H1 (cell line): ENCODE data around the gene CREB1. TPM values are rescaled to one million over a fixed set of nuclear protein-coding genes. Genes with fewer than 3 reads are reported as not detected.

ENCODE experiments used
- CTCF ChIA-PET: fragments of 300-600 bp; sonication (Branson Sonifier 250); formaldehyde crosslinking; loops from one replicate; lab custom pipeline; 2021; ENCODE audit not compliant: partially characterized antibody; lab: Charles Lee
- POLR2A ChIA-PET: fragments of 300-600 bp; sonication (Branson Sonifier 250); formaldehyde crosslinking; loops from one replicate; lab custom pipeline; 2021; ENCODE audit warnings: inconsistent platforms; ENCODE audit not compliant: partially characterized antibody; lab: Charles Lee
- DNase-seq, 2 experiments: peaks; one replicate each; pipeline versions ENCODE4 v3.0.0 to v3.0.0-alpha.2; 2010 to 2022; ENCODE audit warnings: low spot score in 2 of 2, low read depth in 1 of 2, mixed read lengths in 1 of 2
- FAIRE-seq: peaks from 2 replicates; lab custom pipeline; 2011; peaks lifted over from hg19 to GRCh38; lab: Jason Lieb, UNC
- H2AFZ ChIP-seq: 2 replicates; pipeline ENCODE4 v1.8.1; 2012; ENCODE audit warnings: low read length, inconsistent platforms
- H2AK5ac ChIP-seq: 2 replicates; pipeline ENCODE4 v1.6.1; 2013; ENCODE audit warnings: low read depth, low read length
- H2BK120ac ChIP-seq: replicated peaks from 2 replicates; pipeline ENCODE3; 2013; ENCODE audit warnings: low read depth, low read length, inconsistent platforms
- H2BK12ac ChIP-seq: 2 replicates; pipeline ENCODE4 v1.6.1; 2013; ENCODE audit warnings: low read depth, low read length
- H2BK15ac ChIP-seq: 2 replicates; pipeline ENCODE4 v1.6.1; 2013; ENCODE audit warnings: low read length
- H2BK20ac ChIP-seq: 2 replicates; pipeline ENCODE4 v1.6.1; 2013; ENCODE audit warnings: low read length
- H2BK5ac ChIP-seq: 2 replicates; pipeline ENCODE4 v1.6.1; 2013; ENCODE audit warnings: low read depth, low read length
- H3K14ac ChIP-seq: 2 replicates; pipeline ENCODE4 v1.6.1; 2013; ENCODE audit warnings: inconsistent platforms; ENCODE audit not compliant: insufficient read length
- H3K18ac ChIP-seq: 2 replicates; pipeline ENCODE4 v1.6.1; 2013; ENCODE audit warnings: low read length; ENCODE audit errors: extremely low read depth
- H3K23ac ChIP-seq: 2 replicates; pipeline ENCODE4 v1.6.1; 2013; ENCODE audit warnings: inconsistent platforms; ENCODE audit not compliant: insufficient read length
- H3K23me2 ChIP-seq: 2 replicates; pipeline ENCODE4 v1.6.1; 2013; ENCODE audit warnings: low read depth, low read length
- H3K27ac ChIP-seq: 2 replicates; pipeline ENCODE4 v1.6.1; 2011; ENCODE audit warnings: low read depth, low read length, inconsistent platforms
- H3K27me3 ChIP-seq, 4 experiments: replicated peaks in 1 of 4; 1 replicate in 1 of 4; 2 replicates in 3 of 4; pipeline versions ENCODE4 v1.6.1 to v1.8.1; 2011 to 2013; ENCODE audit warnings: low read length in 3 of 4, mild to moderate bottlenecking in 3 of 4, inconsistent platforms in 2 of 4, mixed read lengths in 2 of 4, moderate library complexity in 1 of 4; ENCODE audit not compliant: control insufficient read depth in 3 of 4, insufficient read depth in 3 of 4; ENCODE audit errors: extremely low read depth in 1 of 4
- H3K36me3 ChIP-seq, 4 experiments: 2 replicates each; pipeline versions ENCODE4 v1.6.1 to v1.8.1; 2011 to 2013; ENCODE audit warnings: mild to moderate bottlenecking in 4 of 4, low read length in 3 of 4, moderate library complexity in 2 of 4, control low read depth in 1 of 4, inconsistent platforms in 1 of 4; ENCODE audit not compliant: insufficient read depth in 4 of 4, control insufficient read depth in 2 of 4
- H3K4ac ChIP-seq: replicated peaks from 2 replicates; pipeline ENCODE3; 2013; ENCODE audit warnings: low read length, low read depth, mixed read lengths, inconsistent platforms; ENCODE audit not compliant: insufficient read length
- H3K4me1 ChIP-seq, 4 experiments: replicated peaks in 1 of 4; 1 replicate in 1 of 4; 2 replicates in 3 of 4; pipeline versions ENCODE4 v1.6.1 to v1.8.1; 2011 to 2013; ENCODE audit warnings: low read length in 3 of 4, inconsistent platforms in 2 of 4, mixed read lengths in 1 of 4; ENCODE audit not compliant: insufficient read depth in 4 of 4, control insufficient read depth in 3 of 4
- H3K4me2 ChIP-seq, 2 experiments: 2 replicates each; pipeline versions ENCODE4 v1.6.1 to v1.8.1; 2011 to 2013; ENCODE audit warnings: low read depth in 2 of 2, low read length in 2 of 2, control low read depth in 1 of 2, inconsistent platforms in 1 of 2, mild to moderate bottlenecking in 1 of 2; ENCODE audit not compliant: insufficient read depth in 1 of 2
- H3K4me3 ChIP-seq, 4 experiments: fragments of 200-600, 300-600 bp in 1 of 4; sonication (generic), shearing (Covaris generic), sonication (Bioruptor Twin) in 1 of 4; 2 replicates each; pipeline versions ENCODE4 v1.5.1 to v1.8.1; 2011 to 2016; ENCODE audit warnings: low read length in 4 of 4, low read depth in 3 of 4, control low read depth in 2 of 4, inconsistent platforms in 2 of 4, mild to moderate bottlenecking in 2 of 4, mixed read lengths in 1 of 4, moderate library complexity in 1 of 4; ENCODE audit not compliant: insufficient read depth in 2 of 4; ENCODE audit errors: extremely low read depth in 1 of 4
- H3K56ac ChIP-seq: replicated peaks from 2 replicates; pipeline ENCODE3; 2013; ENCODE audit warnings: low read depth, mild to moderate bottlenecking, mixed read lengths, low read length, inconsistent platforms; ENCODE audit not compliant: insufficient read length
- H3K79me1 ChIP-seq: 2 replicates; pipeline ENCODE4 v1.6.1; 2013; ENCODE audit warnings: low read depth, low read length, control low read depth
- H3K79me2 ChIP-seq, 2 experiments: 2 replicates each; pipeline versions ENCODE4 v1.6.1 to v1.8.1; 2012 to 2013; ENCODE audit warnings: low read length in 2 of 2, mild to moderate bottlenecking in 2 of 2, inconsistent platforms in 1 of 2; ENCODE audit not compliant: insufficient read depth in 2 of 2, control insufficient read depth in 1 of 2
- H3K9ac ChIP-seq, 4 experiments: replicated peaks in 1 of 4; 1 replicate in 1 of 4; 2 replicates in 3 of 4; pipeline versions ENCODE4 v1.6.1 to v1.8.1; 2011 to 2013; ENCODE audit warnings: low read depth in 3 of 4, low read length in 3 of 4, control low read depth in 2 of 4, mild to moderate bottlenecking in 2 of 4, moderate library complexity in 2 of 4, inconsistent platforms in 1 of 4; ENCODE audit errors: extremely low read depth in 1 of 4
- H3K9me3 ChIP-seq, 2 experiments: 2 replicates each; pipeline versions ENCODE4 v1.6.1 to v1.8.1; 2012 to 2013; ENCODE audit warnings: mild to moderate bottlenecking in 2 of 2, moderate library complexity in 2 of 2, control low read depth in 1 of 2, inconsistent platforms in 1 of 2, low read depth in 1 of 2, low read length in 1 of 2, mixed read lengths in 1 of 2; ENCODE audit not compliant: insufficient read depth in 2 of 2
- H4K20me1 ChIP-seq, 2 experiments: replicated peaks in 1 of 2; 2 replicates each; pipeline versions ENCODE3 to v1.8.1; 2011 to 2013; ENCODE audit warnings: inconsistent platforms in 2 of 2, low read length in 2 of 2, mild to moderate bottlenecking in 1 of 2; ENCODE audit not compliant: insufficient read depth in 2 of 2, control insufficient read depth in 1 of 2
- H4K5ac ChIP-seq: 2 replicates; pipeline ENCODE4 v1.6.1; 2013; ENCODE audit warnings: low read length, low read depth, mixed read lengths, inconsistent platforms; ENCODE audit not compliant: insufficient read length
- H4K8ac ChIP-seq: 2 replicates; pipeline ENCODE4 v1.8.0; 2013; ENCODE audit warnings: mild to moderate bottlenecking, moderate library complexity, low read length, inconsistent platforms; ENCODE audit not compliant: insufficient read depth; ENCODE audit errors: extremely low read depth
- H4K91ac ChIP-seq: replicated peaks from 2 replicates; pipeline ENCODE3; 2013; ENCODE audit warnings: low read length, mixed read lengths, inconsistent platforms; ENCODE audit not compliant: insufficient read length
- CREB1 ChIP-seq: IDR thresholded peaks from 2 replicates; pipeline ENCODE4 v1.6.1; 2012; ENCODE audit warnings: inconsistent platforms
- EGR1 ChIP-seq: IDR thresholded peaks from 2 replicates; pipeline ENCODE4 v1.6.1; 2011; ENCODE audit warnings: low read depth, low read length, borderline replicate concordance
- WGBS, 2 experiments: shearing (Covaris generic) in 1 of 2; methylation state at CpG; one replicate each; pipeline versions ENCODE4 v1.1.6 to v1.1.7; 2013 to 2015; ENCODE audit warnings: low lambda C conversion rate in 2 of 2, mixed read lengths in 2 of 2, inconsistent platforms in 1 of 2, low coverage in 1 of 2, missing lambda C conversion rate in 1 of 2; ENCODE audit not compliant: insufficient replicate concordance in 2 of 2, insufficient coverage in 1 of 2, insufficient read length in 1 of 2; ENCODE audit errors: extremely low coverage in 1 of 2, missing lambda C conversion rate in 1 of 2; 5-methylcytosine and 5-hydroxymethylcytosine counted together
- polyA plus RNA-seq, 7 experiments: library from polyadenylated mRNA; depleted of rRNA in 3 of 7; stranded (reverse) in 5 of 7; unstranded in 2 of 7; fragments of >200 nt in 5 of 7; fragments of 200-250 nt in 2 of 7; gene quantifications; 1 replicate in 5 of 7; 2 replicates in 1 of 7; 4 replicates in 1 of 7; pipeline versions ENCODE4 v1.2.1 to v1.2.3, GENCODE V29; 2011 to 2013; ENCODE audit warnings: missing spikeins in 2 of 7, mixed read lengths in 2 of 7
- total RNA-seq: library from RNA; stranded (reverse); fragmentation: NEBNext Ultra II Directional; extraction: Animal tissue kit (Norgen Biotek cat#: 25700); gene quantifications from 2 replicates; pipeline ENCODE4 v1.2.1, GENCODE V29; 2021

Gene CREB1
- total and polyA plus RNA-seq, 2 of the 8 experiments (the other 6 are each of a cell fraction or from before 2014, with no cell fraction given): 46.3 to 99.0 TPM

DNA sequence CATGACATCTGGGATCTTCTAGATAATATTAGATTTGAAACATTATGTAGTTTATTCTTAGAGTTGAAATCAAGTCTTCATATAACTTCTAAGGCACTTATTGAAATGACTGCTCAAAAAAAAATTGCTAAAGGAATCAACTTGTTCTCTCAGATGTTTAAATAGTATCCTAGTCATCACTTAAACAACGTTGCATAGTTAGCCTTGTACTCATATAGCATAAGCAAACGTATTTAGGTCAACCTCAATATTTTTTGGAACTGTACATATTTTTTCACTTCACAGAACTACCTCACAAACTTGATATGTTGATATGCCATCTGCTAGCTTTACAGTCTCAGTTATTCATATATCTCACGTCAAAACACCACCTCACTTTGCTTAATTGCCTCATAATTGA lies 47.1 kb upstream of the CREB1 start:
- POLR2A ChIA-PET: no interaction called here
- no peak for FAIRE-seq
- no peak overlapping the region for H4K91ac ChIP-seq
- TF ChIP-seq CREB1 (no peak), EGR1 (no peak)

More for the DNA sequence above, 47.1 kb upstream of the CREB1 start:
- Histone ChIP-seq H3K27ac (no peak overlapping the region), H3K79me2 (no peaks in the 10 kb centered on the region), H3K9ac (no peak overlapping the region), H4K20me1 (no peaks in the 10 kb centered on the region), H4K5ac (no peak overlapping the region), H2BK5ac (no peak overlapping the region), H2BK12ac (no peak overlapping the region), H3K4me1 (peaks cover 0 to 10% (median under 1%) of the 10 kb centered on the region in 4 experiments; a peak in 1 of 7 replicates), H3K36me3 (no peaks in the 10 kb centered on the region), H3K4me3 (no peak overlapping the region), H2AFZ (no peak overlapping the region), H2BK20ac (no peak overlapping the region), H4K8ac (no peak overlapping the region), H3K14ac (no peak overlapping the region), H3K9me3 (no peaks in the 10 kb centered on the region), H3K23me2 (no peaks in the 10 kb centered on the region), H3K4ac (no peak overlapping the region), H3K4me2 (no peak overlapping the region), H2BK15ac (no peak overlapping the region), H3K18ac (no peak overlapping the region), H3K56ac (no peak overlapping the region), H3K27me3 (no peaks in the 10 kb centered on the region), H3K23ac (no peak overlapping the region), H3K79me1 (no peaks in the 10 kb centered on the region), H2AK5ac (no peak overlapping the region), H2BK120ac (no peak overlapping the region)
- CTCF ChIA-PET: interaction anchor here (0.6 to 1.2 kb wide), 3 partner anchors 15 to 500 kb away, joined by 3 to 4 read pairs (median 3); no protein-coding TSS in a partner anchor
- 90% methylated on average over 3 of the region's 3 CpGs; no CpG with 5 or more reads in 1 of the 2 experiments for WGBS, 2 experiments
- no peak for DNase-seq
